Measurements from ENCODE around the gene RPL4. TPM values are rescaled to one million over a fixed set of nuclear protein-coding genes. Genes with fewer than 3 reads are reported as not detected.

The RPL4 gene
- total and polyA plus RNA-seq, 9 of the 15 experiments (the other 6 are each of a cell fraction or from before 2014, with no cell fraction given) = 2,055 to 7,760 (median 5,069) TPM

DNA sequence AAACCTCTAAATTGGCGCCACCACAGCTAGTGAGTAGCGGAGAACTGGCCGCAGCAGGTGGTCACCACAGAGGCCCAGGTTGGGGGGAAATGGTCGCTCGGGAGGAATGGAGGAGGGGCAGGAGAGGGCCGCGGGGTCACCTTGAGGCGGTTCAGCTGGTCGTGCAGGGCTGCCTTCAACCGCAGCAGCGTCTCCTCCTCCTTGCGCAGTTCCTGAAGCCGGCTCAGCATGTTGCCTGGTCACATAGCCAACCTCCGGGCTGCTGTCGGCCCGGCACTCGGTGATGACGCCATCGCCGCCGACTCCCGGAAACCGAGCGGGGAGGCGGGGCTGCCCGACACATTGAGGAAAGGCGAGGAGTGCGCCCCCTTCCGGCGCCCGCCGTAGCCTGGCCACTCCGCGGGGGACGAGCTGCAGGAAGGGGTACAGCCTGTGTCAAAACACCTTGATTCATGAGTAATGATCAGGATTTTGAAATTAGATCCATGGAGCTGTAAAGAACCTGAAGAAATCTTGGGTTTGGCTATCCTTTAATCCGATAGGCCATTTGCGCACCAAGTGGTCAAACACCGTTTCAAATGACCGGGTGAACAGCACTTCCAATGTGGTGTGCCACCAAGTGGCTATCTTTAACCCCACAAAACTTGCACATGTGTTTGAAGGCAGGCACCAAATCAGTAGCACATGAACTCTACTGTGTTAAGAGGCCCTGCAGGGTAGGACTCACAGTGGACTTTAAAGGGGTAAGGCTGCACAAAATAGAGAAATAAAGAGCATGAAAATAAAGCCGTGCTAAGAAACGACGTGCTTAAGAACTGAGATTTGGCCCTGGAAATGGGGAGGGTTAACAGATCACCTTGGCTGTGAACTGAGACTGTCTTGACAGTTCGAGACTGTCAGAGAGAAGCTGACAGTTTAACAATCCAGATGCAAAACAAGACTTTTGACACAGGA, 6.9 kb downstream of the RPL4 start, which contains the start of gene SNAPC5 (continued):
- TF ChIP-seq, protein P1, sequence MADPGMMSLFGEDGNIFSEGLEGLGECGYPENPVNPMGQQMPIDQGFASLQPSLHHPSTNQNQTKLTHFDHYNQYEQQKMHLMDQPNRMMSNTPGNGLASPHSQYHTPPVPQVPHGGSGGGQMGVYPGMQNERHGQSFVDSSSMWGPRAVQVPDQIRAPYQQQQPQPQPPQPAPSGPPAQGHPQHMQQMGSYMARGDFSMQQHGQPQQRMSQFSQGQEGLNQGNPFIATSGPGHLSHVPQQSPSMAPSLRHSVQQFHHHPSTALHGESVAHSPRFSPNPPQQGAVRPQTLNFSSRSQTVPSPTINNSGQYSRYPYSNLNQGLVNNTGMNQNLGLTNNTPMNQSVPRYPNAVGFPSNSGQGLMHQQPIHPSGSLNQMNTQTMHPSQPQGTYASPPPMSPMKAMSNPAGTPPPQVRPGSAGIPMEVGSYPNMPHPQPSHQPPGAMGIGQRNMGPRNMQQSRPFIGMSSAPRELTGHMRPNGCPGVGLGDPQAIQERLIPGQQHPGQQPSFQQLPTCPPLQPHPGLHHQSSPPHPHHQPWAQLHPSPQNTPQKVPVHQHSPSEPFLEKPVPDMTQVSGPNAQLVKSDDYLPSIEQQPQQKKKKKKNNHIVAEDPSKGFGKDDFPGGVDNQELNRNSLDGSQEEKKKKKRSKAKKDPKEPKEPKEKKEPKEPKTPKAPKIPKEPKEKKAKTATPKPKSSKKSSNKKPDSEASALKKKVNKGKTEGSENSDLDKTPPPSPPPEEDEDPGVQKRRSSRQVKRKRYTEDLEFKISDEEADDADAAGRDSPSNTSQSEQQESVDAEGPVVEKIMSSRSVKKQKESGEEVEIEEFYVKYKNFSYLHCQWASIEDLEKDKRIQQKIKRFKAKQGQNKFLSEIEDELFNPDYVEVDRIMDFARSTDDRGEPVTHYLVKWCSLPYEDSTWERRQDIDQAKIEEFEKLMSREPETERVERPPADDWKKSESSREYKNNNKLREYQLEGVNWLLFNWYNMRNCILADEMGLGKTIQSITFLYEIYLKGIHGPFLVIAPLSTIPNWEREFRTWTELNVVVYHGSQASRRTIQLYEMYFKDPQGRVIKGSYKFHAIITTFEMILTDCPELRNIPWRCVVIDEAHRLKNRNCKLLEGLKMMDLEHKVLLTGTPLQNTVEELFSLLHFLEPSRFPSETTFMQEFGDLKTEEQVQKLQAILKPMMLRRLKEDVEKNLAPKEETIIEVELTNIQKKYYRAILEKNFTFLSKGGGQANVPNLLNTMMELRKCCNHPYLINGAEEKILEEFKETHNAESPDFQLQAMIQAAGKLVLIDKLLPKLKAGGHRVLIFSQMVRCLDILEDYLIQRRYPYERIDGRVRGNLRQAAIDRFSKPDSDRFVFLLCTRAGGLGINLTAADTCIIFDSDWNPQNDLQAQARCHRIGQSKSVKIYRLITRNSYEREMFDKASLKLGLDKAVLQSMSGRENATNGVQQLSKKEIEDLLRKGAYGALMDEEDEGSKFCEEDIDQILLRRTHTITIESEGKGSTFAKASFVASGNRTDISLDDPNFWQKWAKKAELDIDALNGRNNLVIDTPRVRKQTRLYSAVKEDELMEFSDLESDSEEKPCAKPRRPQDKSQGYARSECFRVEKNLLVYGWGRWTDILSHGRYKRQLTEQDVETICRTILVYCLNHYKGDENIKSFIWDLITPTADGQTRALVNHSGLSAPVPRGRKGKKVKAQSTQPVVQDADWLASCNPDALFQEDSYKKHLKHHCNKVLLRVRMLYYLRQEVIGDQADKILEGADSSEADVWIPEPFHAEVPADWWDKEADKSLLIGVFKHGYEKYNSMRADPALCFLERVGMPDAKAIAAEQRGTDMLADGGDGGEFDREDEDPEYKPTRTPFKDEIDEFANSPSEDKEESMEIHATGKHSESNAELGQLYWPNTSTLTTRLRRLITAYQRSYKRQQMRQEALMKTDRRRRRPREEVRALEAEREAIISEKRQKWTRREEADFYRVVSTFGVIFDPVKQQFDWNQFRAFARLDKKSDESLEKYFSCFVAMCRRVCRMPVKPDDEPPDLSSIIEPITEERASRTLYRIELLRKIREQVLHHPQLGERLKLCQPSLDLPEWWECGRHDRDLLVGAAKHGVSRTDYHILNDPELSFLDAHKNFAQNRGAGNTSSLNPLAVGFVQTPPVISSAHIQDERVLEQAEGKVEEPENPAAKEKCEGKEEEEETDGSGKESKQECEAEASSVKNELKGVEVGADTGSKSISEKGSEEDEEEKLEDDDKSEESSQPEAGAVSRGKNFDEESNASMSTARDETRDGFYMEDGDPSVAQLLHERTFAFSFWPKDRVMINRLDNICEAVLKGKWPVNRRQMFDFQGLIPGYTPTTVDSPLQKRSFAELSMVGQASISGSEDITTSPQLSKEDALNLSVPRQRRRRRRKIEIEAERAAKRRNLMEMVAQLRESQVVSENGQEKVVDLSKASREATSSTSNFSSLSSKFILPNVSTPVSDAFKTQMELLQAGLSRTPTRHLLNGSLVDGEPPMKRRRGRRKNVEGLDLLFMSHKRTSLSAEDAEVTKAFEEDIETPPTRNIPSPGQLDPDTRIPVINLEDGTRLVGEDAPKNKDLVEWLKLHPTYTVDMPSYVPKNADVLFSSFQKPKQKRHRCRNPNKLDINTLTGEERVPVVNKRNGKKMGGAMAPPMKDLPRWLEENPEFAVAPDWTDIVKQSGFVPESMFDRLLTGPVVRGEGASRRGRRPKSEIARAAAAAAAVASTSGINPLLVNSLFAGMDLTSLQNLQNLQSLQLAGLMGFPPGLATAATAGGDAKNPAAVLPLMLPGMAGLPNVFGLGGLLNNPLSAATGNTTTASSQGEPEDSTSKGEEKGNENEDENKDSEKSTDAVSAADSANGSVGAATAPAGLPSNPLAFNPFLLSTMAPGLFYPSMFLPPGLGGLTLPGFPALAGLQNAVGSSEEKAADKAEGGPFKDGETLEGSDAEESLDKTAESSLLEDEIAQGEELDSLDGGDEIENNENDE (IDR thresholded peaks at IDR 0.05; ENCODE audit: low read depth, low read length) = peak; percentile 28
- TF ChIP-seq, protein P2, sequence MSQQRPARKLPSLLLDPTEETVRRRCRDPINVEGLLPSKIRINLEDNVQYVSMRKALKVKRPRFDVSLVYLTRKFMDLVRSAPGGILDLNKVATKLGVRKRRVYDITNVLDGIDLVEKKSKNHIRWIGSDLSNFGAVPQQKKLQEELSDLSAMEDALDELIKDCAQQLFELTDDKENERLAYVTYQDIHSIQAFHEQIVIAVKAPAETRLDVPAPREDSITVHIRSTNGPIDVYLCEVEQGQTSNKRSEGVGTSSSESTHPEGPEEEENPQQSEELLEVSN (IDR thresholded peaks at IDR 0.05; ENCODE audit: borderline replicate concordance in 1 of 2, extremely low read depth in 1 of 2, insufficient read depth in 1 of 2, insufficient read length in 1 of 2, low read depth in 1 of 2, low read length in 1 of 2, poor library complexity in 1 of 2, severe bottlenecking in 1 of 2) = peak; percentile 32
- TF ChIP-seq JUNB (CRISPR knock-in tag; conservative IDR thresholded peaks at IDR 0.05) (no peak), ERF (CRISPR knock-in tag; IDR thresholded peaks at IDR 0.05) (peak; percentile 96), XRCC3 (IDR thresholded peaks at IDR 0.05) (no peak), TAF15 (IDR thresholded peaks at IDR 0.05; ENCODE audit: low read depth, low read length) (peak; percentile 79; the same call in 1 of the 2 replicates), NFRKB (IDR thresholded peaks at IDR 0.05; ENCODE audit: low read depth) (no peak; the same call in 1 of the 2 replicates), TCFL5 (CRISPR knock-in tag; conservative IDR thresholded peaks at IDR 0.05) (no peak)
- TF ChIP-seq, protein P3, sequence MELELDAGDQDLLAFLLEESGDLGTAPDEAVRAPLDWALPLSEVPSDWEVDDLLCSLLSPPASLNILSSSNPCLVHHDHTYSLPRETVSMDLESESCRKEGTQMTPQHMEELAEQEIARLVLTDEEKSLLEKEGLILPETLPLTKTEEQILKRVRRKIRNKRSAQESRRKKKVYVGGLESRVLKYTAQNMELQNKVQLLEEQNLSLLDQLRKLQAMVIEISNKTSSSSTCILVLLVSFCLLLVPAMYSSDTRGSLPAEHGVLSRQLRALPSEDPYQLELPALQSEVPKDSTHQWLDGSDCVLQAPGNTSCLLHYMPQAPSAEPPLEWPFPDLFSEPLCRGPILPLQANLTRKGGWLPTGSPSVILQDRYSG (tag; conservative IDR thresholded peaks at IDR 0.05; ENCODE audit: low read depth) = no peak
- TF ChIP-seq, protein P4, sequence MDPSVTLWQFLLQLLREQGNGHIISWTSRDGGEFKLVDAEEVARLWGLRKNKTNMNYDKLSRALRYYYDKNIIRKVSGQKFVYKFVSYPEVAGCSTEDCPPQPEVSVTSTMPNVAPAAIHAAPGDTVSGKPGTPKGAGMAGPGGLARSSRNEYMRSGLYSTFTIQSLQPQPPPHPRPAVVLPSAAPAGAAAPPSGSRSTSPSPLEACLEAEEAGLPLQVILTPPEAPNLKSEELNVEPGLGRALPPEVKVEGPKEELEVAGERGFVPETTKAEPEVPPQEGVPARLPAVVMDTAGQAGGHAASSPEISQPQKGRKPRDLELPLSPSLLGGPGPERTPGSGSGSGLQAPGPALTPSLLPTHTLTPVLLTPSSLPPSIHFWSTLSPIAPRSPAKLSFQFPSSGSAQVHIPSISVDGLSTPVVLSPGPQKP (CRISPR knock-in tag; IDR thresholded peaks at IDR 0.05) = no peak
